ENCODE results near the gene INPP4A. TPM values are rescaled to one million over a fixed set of nuclear protein-coding genes. Genes with fewer than 3 reads are reported as not detected.
A peak's percentile ranks its signal among the peaks of the same experiment; 100 is the strongest.

INPP4A gene
- total and polyA plus RNA-seq, 9 of the 15 experiments (the other 6 are each of a cell fraction or from before 2014, with no cell fraction given) = 1.8 to 15.7 (median 8.3) TPM

DNA sequence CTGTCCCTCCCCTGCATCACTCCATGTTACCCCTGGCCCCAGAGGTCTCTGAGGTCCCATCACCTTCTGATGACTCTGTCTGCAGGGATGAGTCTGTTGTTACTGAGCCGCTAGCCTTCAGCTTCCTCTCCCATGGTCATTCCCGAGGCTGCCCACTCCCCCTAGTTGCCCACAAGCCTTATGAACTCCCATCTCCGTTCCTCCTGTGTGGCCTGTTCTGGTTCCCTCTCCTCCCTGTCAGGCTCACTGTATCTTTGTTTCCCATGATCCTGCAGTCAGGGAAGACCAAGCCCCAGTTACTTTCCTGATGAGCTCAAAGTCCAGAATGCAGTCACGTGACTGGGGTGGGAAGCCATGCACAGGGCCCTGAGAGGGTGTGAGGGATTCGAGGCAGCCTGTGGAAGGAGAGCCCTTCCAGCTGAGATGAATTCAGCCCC is 39.5 kb downstream of the INPP4A start (continued):
- TF ChIP-seq TOE1 (IDR thresholded peaks at IDR 0.05; ENCODE audit: borderline replicate concordance) = peak; percentile 71; the same call in 1 of the 2 replicates
- no peak for TF ChIP-seq TOE1 (CRISPR knock-in tag; IDR thresholded peaks at IDR 0.05; ENCODE audit: borderline replicate concordance, low read depth)
- TF ChIP-seq, protein P1, sequence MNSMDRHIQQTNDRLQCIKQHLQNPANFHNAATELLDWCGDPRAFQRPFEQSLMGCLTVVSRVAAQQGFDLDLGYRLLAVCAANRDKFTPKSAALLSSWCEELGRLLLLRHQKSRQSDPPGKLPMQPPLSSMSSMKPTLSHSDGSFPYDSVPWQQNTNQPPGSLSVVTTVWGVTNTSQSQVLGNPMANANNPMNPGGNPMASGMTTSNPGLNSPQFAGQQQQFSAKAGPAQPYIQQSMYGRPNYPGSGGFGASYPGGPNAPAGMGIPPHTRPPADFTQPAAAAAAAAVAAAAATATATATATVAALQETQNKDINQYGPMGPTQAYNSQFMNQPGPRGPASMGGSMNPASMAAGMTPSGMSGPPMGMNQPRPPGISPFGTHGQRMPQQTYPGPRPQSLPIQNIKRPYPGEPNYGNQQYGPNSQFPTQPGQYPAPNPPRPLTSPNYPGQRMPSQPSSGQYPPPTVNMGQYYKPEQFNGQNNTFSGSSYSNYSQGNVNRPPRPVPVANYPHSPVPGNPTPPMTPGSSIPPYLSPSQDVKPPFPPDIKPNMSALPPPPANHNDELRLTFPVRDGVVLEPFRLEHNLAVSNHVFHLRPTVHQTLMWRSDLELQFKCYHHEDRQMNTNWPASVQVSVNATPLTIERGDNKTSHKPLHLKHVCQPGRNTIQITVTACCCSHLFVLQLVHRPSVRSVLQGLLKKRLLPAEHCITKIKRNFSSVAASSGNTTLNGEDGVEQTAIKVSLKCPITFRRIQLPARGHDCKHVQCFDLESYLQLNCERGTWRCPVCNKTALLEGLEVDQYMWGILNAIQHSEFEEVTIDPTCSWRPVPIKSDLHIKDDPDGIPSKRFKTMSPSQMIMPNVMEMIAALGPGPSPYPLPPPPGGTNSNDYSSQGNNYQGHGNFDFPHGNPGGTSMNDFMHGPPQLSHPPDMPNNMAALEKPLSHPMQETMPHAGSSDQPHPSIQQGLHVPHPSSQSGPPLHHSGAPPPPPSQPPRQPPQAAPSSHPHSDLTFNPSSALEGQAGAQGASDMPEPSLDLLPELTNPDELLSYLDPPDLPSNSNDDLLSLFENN (IDR thresholded peaks at IDR 0.05; ENCODE audit: low read depth in 2 of 2, low read length in 2 of 2) = no peak
- TF ChIP-seq ZKSCAN3 (CRISPR knock-in tag; IDR thresholded peaks at IDR 0.05) = no peak
- TF ChIP-seq CTBP1 (IDR thresholded peaks at IDR 0.05; ENCODE audit: borderline replicate concordance) = no peak
- TF ChIP-seq HNRNPLL (IDR thresholded peaks at IDR 0.05; ENCODE audit: low read depth, low read length, poor library complexity, severe bottlenecking) = no peak
- TF ChIP-seq OTX1 (CRISPR knock-in tag; IDR thresholded peaks at IDR 0.05) = no peak
- TF ChIP-seq, protein P2, sequence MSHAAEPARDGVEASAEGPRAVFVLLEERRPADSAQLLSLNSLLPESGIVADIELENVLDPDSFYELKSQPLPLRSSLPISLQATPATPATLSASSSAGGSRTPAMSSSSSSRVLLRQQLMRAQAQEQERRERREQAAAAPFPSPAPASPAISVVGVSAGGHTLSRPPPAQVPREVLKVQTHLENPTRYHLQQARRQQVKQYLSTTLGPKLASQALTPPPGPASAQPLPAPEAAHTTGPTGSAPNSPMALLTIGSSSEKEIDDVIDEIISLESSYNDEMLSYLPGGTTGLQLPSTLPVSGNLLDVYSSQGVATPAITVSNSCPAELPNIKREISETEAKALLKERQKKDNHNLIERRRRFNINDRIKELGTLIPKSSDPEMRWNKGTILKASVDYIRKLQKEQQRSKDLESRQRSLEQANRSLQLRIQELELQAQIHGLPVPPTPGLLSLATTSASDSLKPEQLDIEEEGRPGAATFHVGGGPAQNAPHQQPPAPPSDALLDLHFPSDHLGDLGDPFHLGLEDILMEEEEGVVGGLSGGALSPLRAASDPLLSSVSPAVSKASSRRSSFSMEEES (CRISPR knock-in tag; IDR thresholded peaks at IDR 0.05) = peak; percentile 82
- TF ChIP-seq, protein P3, sequence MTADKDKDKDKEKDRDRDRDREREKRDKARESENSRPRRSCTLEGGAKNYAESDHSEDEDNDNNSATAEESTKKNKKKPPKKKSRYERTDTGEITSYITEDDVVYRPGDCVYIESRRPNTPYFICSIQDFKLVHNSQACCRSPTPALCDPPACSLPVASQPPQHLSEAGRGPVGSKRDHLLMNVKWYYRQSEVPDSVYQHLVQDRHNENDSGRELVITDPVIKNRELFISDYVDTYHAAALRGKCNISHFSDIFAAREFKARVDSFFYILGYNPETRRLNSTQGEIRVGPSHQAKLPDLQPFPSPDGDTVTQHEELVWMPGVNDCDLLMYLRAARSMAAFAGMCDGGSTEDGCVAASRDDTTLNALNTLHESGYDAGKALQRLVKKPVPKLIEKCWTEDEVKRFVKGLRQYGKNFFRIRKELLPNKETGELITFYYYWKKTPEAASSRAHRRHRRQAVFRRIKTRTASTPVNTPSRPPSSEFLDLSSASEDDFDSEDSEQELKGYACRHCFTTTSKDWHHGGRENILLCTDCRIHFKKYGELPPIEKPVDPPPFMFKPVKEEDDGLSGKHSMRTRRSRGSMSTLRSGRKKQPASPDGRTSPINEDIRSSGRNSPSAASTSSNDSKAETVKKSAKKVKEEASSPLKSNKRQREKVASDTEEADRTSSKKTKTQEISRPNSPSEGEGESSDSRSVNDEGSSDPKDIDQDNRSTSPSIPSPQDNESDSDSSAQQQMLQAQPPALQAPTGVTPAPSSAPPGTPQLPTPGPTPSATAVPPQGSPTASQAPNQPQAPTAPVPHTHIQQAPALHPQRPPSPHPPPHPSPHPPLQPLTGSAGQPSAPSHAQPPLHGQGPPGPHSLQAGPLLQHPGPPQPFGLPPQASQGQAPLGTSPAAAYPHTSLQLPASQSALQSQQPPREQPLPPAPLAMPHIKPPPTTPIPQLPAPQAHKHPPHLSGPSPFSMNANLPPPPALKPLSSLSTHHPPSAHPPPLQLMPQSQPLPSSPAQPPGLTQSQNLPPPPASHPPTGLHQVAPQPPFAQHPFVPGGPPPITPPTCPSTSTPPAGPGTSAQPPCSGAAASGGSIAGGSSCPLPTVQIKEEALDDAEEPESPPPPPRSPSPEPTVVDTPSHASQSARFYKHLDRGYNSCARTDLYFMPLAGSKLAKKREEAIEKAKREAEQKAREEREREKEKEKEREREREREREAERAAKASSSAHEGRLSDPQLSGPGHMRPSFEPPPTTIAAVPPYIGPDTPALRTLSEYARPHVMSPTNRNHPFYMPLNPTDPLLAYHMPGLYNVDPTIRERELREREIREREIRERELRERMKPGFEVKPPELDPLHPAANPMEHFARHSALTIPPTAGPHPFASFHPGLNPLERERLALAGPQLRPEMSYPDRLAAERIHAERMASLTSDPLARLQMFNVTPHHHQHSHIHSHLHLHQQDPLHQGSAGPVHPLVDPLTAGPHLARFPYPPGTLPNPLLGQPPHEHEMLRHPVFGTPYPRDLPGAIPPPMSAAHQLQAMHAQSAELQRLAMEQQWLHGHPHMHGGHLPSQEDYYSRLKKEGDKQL (CRISPR knock-in tag; IDR thresholded peaks at IDR 0.05; ENCODE audit: borderline replicate concordance) = no peak
- no peak for TF ChIP-seq HDAC3 (IDR thresholded peaks at IDR 0.05; ENCODE audit: borderline replicate concordance, partially characterized antibody)
- no peak for TF ChIP-seq DDX20 (tag; IDR thresholded peaks at IDR 0.05; ENCODE audit: low read depth)
- peak; percentile 52 for TF ChIP-seq BHLHE40 (IDR thresholded peaks at IDR 0.05; ENCODE audit: low read length)
- TF ChIP-seq ZNF76 (CRISPR knock-in tag; IDR thresholded peaks at IDR 0.05; ENCODE audit: borderline replicate concordance) = no peak
- no peak for TF ChIP-seq NONO (IDR thresholded peaks at IDR 0.05; ENCODE audit: low read depth in 2 of 2, low read length in 1 of 2)
